ENCODE measurements around the gene ATF7. TPM values are rescaled to one million over a fixed set of nuclear protein-coding genes. Genes with fewer than 3 reads are reported as not detected.

ATF7 gene
- total RNA-seq, 2 experiments from 2014 or later: 13.3 to 14.3 TPM

- H3K36me3 Mint-ChIP-seq (ENCODE audit: low read depth): peaks cover 7% of the 10 kb centered on the region
- H3K4me1 Mint-ChIP-seq (ENCODE audit: low read depth): peaks cover 54% of the 10 kb centered on the region
- H3K4me3 Mint-ChIP-seq: no peak overlapping the region
- Histone ChIP-seq H3K9me3 (ENCODE audit: control insufficient read depth in 1 of 2, insufficient read depth in 1 of 2, low read length in 2 of 2) (no peaks in the 10 kb centered on the region), H3K4me3 (ENCODE audit: low read length) (no peak overlapping the region), H3K27me3 (ENCODE audit: control insufficient read depth in 1 of 2, insufficient read depth in 2 of 2, low read length in 2 of 2) (no peaks in the 10 kb centered on the region), H3K36me3 (ENCODE audit: insufficient read depth, low read length) (no peaks in the 10 kb centered on the region), H3K27ac (ENCODE audit: low read depth in 1 of 2, low read length in 2 of 2) (no peak overlapping the region), H3K4me1 (ENCODE audit: insufficient read depth, low read length) (peaks cover 19% of the 10 kb centered on the region)
- DNase-seq (no peak), ATAC-seq (ENCODE audit: poor library complexity) (no peak)
- no peak for TF ChIP-seq CTCF (IDR thresholded peaks at IDR 0.05)
- intact Hi-C loops (cut with DNase I, micrococcal nuclease): no loop called here
- H3K9me3 Mint-ChIP-seq: no peaks in the 10 kb centered on the region
- CTCF ChIA-PET: no interaction called here
- POLR2A ChIA-PET: no interaction called here
- H3K27ac Mint-ChIP-seq: no peak overlapping the region
- H3K27me3 Mint-ChIP-seq: no peaks in the 10 kb centered on the region
Observed at GRCh38 chr12:53560912-53561589, 65.1 kb downstream of the ATF7 start.

DNA sequence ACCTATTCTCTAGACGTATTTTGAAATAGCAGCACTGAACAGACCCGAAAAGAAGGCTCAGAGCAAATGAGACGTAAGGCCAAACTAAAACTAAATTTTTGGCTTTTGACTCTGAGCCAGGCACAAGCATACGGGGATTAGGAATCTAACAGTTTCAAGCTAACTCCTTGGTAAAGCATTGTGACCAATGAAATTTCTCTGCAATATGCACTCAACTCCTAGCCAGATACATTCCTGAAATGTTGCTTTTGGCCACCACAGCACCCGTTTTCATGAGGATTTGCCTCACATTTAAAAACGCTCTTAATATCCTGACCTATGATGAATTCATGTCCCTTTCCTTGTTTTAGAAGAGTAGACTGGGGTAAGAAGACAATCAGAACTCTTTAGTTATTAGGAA, 65.8 kb downstream of the ATF7 start:
- H3K27ac ChIP-seq (ENCODE audit: low read depth in 1 of 2, low read length in 2 of 2): no peak overlapping the region
- intact Hi-C loops (cut with DNase I, micrococcal nuclease): no loop called here
- Mint-ChIP-seq H3K36me3 (ENCODE audit: low read depth) (peaks cover 7% of the 10 kb centered on the region), H3K27ac (no peak overlapping the region), H3K4me3 (no peak overlapping the region), H3K27me3 (no peaks in the 10 kb centered on the region), H3K9me3 (no peaks in the 10 kb centered on the region), H3K4me1 (ENCODE audit: low read depth) (peaks cover 49% of the 10 kb centered on the region)
- DNase-seq: no peak
- POLR2A ChIA-PET: no interaction called here
- CTCF ChIA-PET: no interaction called here
- H3K9me3 ChIP-seq (ENCODE audit: control insufficient read depth in 1 of 2, insufficient read depth in 1 of 2, low read length in 2 of 2): no peaks in the 10 kb centered on the region
- no peaks in the 10 kb centered on the region for H3K36me3 ChIP-seq (ENCODE audit: insufficient read depth, low read length)
- no peak for ATAC-seq (ENCODE audit: poor library complexity)
- H3K27me3 ChIP-seq (ENCODE audit: control insufficient read depth in 1 of 2, insufficient read depth in 2 of 2, low read length in 2 of 2): no peaks in the 10 kb centered on the region
- H3K4me3 ChIP-seq (ENCODE audit: low read length): no peak overlapping the region
- H3K4me1 ChIP-seq (ENCODE audit: insufficient read depth, low read length): peaks cover 19% of the 10 kb centered on the region
- TF ChIP-seq CTCF (IDR thresholded peaks at IDR 0.05): no peak

- no peak overlapping the region for H3K27ac ChIP-seq (ENCODE audit: low read depth in 1 of 2, low read length in 2 of 2)
Observed at GRCh38 chr12:53558631-53559030, 67.6 kb downstream of the ATF7 start.

More at GRCh38 chr12:53558631-53559030, 67.6 kb downstream of the ATF7 start:
- H3K9me3 ChIP-seq (ENCODE audit: control insufficient read depth in 1 of 2, insufficient read depth in 1 of 2, low read length in 2 of 2): no peaks in the 10 kb centered on the region
- Mint-ChIP-seq H3K27me3 (no peaks in the 10 kb centered on the region), H3K4me3 (no peak overlapping the region), H3K4me1 (ENCODE audit: low read depth) (peaks cover 32% of the 10 kb centered on the region), H3K27ac (no peak overlapping the region), H3K9me3 (no peaks in the 10 kb centered on the region), H3K36me3 (ENCODE audit: low read depth) (peaks cover 9% of the 10 kb centered on the region)
- CTCF ChIA-PET: no interaction called here
- no peaks in the 10 kb centered on the region for H3K27me3 ChIP-seq (ENCODE audit: control insufficient read depth in 1 of 2, insufficient read depth in 2 of 2, low read length in 2 of 2)
- peaks cover 5% of the 10 kb centered on the region for H3K4me1 ChIP-seq (ENCODE audit: insufficient read depth, low read length)
- intact Hi-C loops (cut with DNase I, micrococcal nuclease): no loop called here
- H3K4me3 ChIP-seq (ENCODE audit: low read length): no peak overlapping the region
- no peak for TF ChIP-seq CTCF (IDR thresholded peaks at IDR 0.05)
- POLR2A ChIA-PET: no interaction called here
- ATAC-seq (ENCODE audit: poor library complexity): no peak
- no peak for DNase-seq
- H3K36me3 ChIP-seq (ENCODE audit: insufficient read depth, low read length): no peaks in the 10 kb centered on the region

Data from CD4-positive, alpha-beta T cell (primary cell).